GM23338 (cell line): ENCODE results near the gene MYH14.

Experiments used
- CREB1 ChIP-seq: fragments of 250-450 bp; sonication (Bioruptor Pico); IDR thresholded peaks from 2 replicates; pipeline ENCODE4 v1.5.0; 2020; ENCODE audit warnings: low read depth, mild to moderate bottlenecking, moderate library complexity
- EZH2 ChIP-seq: fragments of 200-600 bp; sonication (generic); IDR thresholded peaks from one replicate; pipeline ENCODE4 v1.8.0; 2017; ENCODE audit warnings: antibody characterized with exemption, mild to moderate bottlenecking, low read depth; ENCODE audit not compliant: unreplicated experiment
- POLR2AphosphoS5 ChIP-seq: IDR thresholded peaks from 2 replicates; pipeline ENCODE4 v1.6.1; 2016; ENCODE audit warnings: antibody characterized with exemption, low read depth
- ZNF331 ChIP-seq: fragments of 250-450 bp; sonication (Bioruptor Pico); IDR thresholded peaks from 2 replicates; pipeline ENCODE4 v1.5.0; 2020; ENCODE audit warnings: low read depth, mild to moderate bottlenecking, moderate library complexity
- TF ChIP-seq, protein P1 (sequence below): IDR thresholded peaks from one replicate; pipeline ENCODE4 v1.6.1; 2018; ENCODE audit warnings: antibody characterized with exemption; ENCODE audit not compliant: unreplicated experiment
- TF ChIP-seq, protein P2 (sequence below), 2 experiments: fragments of 200-600 bp in 1 of 2; sonication (generic) in 1 of 2; conservative IDR thresholded peaks; 2 replicates each; pipeline versions ENCODE4 v1.5.1 to v1.6.1; 2016 to 2017; ENCODE audit warnings: antibody characterized with exemption in 2 of 2, low read depth in 2 of 2, mild to moderate bottlenecking in 2 of 2, moderate library complexity in 1 of 2
- TF ChIP-seq, protein P3 (sequence below): IDR thresholded peaks from 2 replicates; pipeline ENCODE4 v1.6.1; 2016; ENCODE audit warnings: antibody characterized with exemption

DNA sequence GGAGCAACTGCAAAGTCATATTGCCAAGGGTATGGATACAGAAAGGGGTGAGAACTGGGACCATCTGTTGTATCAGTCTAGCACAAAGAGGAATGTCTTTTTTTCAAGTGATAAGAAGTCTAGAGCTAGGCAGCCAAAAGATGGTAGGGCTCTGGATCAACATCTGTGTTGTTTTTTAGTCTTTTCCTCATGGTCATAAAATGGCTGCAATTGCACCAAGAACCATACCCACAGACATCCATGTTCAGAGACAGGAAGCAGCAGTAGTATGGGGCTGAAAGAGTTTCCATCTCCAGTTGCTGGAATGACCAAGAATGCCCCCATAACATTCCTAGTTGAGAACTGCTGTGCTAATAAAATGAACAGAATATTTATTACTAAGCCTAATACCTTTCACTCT is 100.1 kb downstream of the MYH14 start:
- TF ChIP-seq, protein P1, sequence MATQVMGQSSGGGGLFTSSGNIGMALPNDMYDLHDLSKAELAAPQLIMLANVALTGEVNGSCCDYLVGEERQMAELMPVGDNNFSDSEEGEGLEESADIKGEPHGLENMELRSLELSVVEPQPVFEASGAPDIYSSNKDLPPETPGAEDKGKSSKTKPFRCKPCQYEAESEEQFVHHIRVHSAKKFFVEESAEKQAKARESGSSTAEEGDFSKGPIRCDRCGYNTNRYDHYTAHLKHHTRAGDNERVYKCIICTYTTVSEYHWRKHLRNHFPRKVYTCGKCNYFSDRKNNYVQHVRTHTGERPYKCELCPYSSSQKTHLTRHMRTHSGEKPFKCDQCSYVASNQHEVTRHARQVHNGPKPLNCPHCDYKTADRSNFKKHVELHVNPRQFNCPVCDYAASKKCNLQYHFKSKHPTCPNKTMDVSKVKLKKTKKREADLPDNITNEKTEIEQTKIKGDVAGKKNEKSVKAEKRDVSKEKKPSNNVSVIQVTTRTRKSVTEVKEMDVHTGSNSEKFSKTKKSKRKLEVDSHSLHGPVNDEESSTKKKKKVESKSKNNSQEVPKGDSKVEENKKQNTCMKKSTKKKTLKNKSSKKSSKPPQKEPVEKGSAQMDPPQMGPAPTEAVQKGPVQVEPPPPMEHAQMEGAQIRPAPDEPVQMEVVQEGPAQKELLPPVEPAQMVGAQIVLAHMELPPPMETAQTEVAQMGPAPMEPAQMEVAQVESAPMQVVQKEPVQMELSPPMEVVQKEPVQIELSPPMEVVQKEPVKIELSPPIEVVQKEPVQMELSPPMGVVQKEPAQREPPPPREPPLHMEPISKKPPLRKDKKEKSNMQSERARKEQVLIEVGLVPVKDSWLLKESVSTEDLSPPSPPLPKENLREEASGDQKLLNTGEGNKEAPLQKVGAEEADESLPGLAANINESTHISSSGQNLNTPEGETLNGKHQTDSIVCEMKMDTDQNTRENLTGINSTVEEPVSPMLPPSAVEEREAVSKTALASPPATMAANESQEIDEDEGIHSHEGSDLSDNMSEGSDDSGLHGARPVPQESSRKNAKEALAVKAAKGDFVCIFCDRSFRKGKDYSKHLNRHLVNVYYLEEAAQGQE, result no peak
- TF ChIP-seq, protein P2, sequence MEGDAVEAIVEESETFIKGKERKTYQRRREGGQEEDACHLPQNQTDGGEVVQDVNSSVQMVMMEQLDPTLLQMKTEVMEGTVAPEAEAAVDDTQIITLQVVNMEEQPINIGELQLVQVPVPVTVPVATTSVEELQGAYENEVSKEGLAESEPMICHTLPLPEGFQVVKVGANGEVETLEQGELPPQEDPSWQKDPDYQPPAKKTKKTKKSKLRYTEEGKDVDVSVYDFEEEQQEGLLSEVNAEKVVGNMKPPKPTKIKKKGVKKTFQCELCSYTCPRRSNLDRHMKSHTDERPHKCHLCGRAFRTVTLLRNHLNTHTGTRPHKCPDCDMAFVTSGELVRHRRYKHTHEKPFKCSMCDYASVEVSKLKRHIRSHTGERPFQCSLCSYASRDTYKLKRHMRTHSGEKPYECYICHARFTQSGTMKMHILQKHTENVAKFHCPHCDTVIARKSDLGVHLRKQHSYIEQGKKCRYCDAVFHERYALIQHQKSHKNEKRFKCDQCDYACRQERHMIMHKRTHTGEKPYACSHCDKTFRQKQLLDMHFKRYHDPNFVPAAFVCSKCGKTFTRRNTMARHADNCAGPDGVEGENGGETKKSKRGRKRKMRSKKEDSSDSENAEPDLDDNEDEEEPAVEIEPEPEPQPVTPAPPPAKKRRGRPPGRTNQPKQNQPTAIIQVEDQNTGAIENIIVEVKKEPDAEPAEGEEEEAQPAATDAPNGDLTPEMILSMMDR (conservative IDR thresholded peaks at IDR 0.05; ENCODE audit: low read depth in 2 of 2), result no peak
- TF ChIP-seq EZH2 (no peak), ZNF331 (CRISPR knock-in tag) (no peak), CREB1 (CRISPR knock-in tag) (no peak), POLR2AphosphoS5 (no peak)
- TF ChIP-seq, protein P3, sequence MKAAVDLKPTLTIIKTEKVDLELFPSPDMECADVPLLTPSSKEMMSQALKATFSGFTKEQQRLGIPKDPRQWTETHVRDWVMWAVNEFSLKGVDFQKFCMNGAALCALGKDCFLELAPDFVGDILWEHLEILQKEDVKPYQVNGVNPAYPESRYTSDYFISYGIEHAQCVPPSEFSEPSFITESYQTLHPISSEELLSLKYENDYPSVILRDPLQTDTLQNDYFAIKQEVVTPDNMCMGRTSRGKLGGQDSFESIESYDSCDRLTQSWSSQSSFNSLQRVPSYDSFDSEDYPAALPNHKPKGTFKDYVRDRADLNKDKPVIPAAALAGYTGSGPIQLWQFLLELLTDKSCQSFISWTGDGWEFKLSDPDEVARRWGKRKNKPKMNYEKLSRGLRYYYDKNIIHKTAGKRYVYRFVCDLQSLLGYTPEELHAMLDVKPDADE, result no peak
